Measurements from ENCODE around the gene PRL. TPM values are rescaled to one million over a fixed set of nuclear protein-coding genes. Genes with fewer than 3 reads are reported as not detected.
A peak's percentile ranks its signal among the peaks of the same experiment; 100 is the strongest.

The PRL gene
- polyA plus RNA-seq, 6 donors from 2014 or later = not detected

DNA sequence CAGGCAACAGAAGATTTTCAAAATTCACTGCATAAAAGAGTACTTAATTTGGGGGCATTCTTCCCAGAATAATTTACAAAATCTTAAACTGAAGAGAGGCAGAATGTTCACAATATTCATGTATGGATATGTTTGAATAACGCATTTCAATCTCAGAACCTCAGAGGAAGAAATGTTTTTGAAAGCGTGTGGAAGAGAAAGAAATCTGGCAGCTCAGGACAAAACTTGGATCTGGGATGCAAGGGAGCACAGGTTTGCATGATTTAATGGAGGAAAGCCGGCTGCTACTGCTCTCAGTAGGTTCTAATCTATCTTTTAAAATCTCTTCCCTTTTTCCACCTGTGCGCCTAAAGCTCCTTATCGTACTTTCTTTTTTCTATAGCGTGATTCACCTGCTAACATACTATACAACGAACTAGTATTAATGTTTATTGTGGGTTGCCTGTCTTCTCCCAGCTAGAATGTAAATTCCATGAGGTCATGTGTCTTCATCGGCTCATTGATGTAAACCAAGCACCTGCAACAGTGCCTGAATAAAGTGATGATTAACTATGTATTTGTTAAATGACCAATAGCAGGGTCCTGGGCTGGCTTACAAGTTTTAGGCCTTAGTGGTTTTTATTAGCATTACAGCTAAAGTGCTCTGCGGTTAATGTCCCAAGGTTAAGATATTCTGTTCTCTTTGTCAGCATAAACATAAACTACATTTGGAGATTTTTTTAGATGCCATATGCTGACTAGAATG, 15.3 kb downstream of the PRL start:
- Mint-ChIP-seq H3K27me3 (peaks cover 0 to 5% (median 0%) of the 10 kb centered on the region in 3 donors), H3K36me3 (no peaks in the 10 kb centered on the region), H3K4me3 (no peak overlapping the region), H3K27ac (no peak overlapping the region), H3K9me3 (peaks cover 0 to 6% (median 0%) of the 10 kb centered on the region in 7 donors), H3K4me1 (no peaks in the 10 kb centered on the region)
- ATAC-seq (ENCODE audit: low read depth in 2 of 2) (no peak), DNase-seq (no peak)

DNA sequence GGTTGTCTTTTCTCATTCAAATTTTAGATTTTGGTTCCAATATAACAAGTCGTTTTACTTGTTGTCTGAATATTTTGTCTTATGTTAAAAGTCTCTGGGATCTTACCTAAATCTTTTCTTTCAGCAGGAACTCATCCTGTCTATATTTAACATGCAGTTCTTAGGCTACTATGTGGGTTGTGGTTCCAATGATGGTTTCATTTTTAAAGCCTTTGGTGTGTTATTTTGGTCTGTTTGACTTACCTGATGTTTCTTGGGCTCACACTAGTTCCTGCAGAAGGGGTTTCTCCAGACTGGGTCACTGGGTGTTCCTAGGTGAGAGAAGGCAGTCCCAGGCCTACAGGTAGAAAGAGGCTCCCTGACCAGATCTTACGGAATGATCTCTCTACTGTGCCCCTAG, 17.4 kb downstream of the PRL start:
- no peak for ATAC-seq (ENCODE audit: low read depth in 2 of 2)
- Mint-ChIP-seq H3K4me3 (no peak overlapping the region), H3K4me1 (peaks cover 0 to 3% (median 0%) of the 10 kb centered on the region in 3 donors), H3K9me3 (peaks cover 0 to 13% (median 7%) of the 10 kb centered on the region in 7 donors), H3K27me3 (no peaks in the 10 kb centered on the region), H3K36me3 (no peaks in the 10 kb centered on the region), H3K27ac (peak overlapping the region in 2 of 6 donors; percentile 20 to 41)
- no peak for DNase-seq

GRCh38 chr6:22271081-22271480, 25.8 kb downstream of the PRL start:
- Mint-ChIP-seq H3K4me3 (peak overlapping the region in 7 of 8 donors; percentile 15 to 85 (median 68)), H3K27me3 (no peaks in the 10 kb centered on the region), H3K36me3 (no peaks in the 10 kb centered on the region), H3K9me3 (peaks cover 0 to 12% (median 6%) of the 10 kb centered on the region in 7 donors), H3K27ac (peak overlapping the region in 4 of 6 donors; percentile 18 to 91 (median 69)), H3K4me1 (peaks cover 16 to 45% (median 23%) of the 10 kb centered on the region in 3 donors)
- DNase-seq = peak; percentile 31
- ATAC-seq (ENCODE audit: low read depth in 2 of 2) = peak; percentile 85 to 91

DNA sequence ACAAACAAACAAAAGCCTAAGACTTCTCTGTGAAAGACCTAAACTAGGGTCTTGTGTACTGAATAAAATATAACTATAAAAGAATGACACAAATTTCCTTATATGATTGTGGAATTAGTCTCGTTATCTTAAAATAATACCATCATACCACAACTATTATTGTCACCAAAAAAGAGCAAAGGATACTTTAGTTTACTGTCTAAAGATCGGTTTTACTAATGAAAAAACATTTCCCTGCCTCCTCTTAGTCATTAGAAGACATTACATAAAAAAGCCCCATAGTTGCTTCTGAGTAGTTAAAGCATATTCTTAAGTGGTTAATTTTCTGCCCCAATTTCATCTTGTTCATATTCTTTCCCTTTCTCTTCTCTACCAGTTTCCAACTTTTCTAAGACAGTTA, 33.1 kb downstream of the PRL start:
- H3K4me1 Mint-ChIP-seq = peaks cover 0 to 16% (median 16%) of the 10 kb centered on the region in 3 donors
- H3K36me3 Mint-ChIP-seq = no peaks in the 10 kb centered on the region

GRCh38 chr6:22254886-22255285, 42.0 kb downstream of the PRL start:
- DNase-seq (no peak), ATAC-seq (ENCODE audit: low read depth in 2 of 2) (no peak)
- H3K27ac Mint-ChIP-seq = no peak overlapping the region
- peaks cover 5 to 7% of the 10 kb centered on the region in 2 donors for H3K36me3 Mint-ChIP-seq
- H3K4me3 Mint-ChIP-seq = no peak overlapping the region
- H3K9me3 Mint-ChIP-seq = peaks cover 0 to 8% (median 3%) of the 10 kb centered on the region in 7 donors
- H3K27me3 Mint-ChIP-seq = no peaks in the 10 kb centered on the region
- H3K4me1 Mint-ChIP-seq = no peaks in the 10 kb centered on the region

More for the DNA sequence above, 33.1 kb downstream of the PRL start:
- Mint-ChIP-seq H3K27me3 (no peaks in the 10 kb centered on the region), H3K27ac (no peak overlapping the region), H3K9me3 (peaks cover 0 to 2% (median 0%) of the 10 kb centered on the region in 7 donors), H3K4me3 (no peak overlapping the region)
- ATAC-seq (ENCODE audit: low read depth in 2 of 2) (no peak), DNase-seq (no peak)

DNA sequence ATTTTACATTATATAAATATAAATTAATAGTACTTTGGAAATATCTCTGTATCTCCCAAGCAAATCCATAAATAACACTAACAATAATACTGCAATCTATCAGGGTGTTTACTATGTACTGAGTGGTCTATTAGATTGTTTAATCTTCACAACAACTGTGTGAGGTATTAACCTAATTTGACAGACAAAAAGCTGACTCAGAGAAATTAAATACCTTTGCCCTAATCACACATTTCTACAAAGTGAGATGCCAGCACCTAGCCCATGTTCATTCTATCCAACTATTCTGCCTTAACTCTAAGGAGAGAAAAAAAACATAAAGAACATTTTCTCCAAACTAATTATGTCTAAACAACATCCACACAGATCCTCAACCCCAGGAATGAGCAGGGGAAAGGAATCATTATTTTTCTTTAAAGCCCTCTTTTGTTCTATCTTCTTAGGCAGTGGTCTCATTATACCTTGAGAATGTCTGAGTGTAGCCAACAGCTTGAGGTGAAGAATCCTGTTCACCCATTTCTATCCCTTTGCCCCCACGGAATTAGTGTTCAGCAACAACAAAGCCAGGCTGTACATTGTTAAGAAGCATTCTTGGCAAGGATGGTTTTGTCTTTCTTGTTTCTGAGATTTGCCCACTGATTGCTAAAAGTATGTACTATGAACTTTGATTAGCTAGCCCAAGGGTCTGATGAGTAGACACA, 42.7 kb downstream of the PRL start:
- Mint-ChIP-seq H3K27ac (no peak overlapping the region), H3K9me3 (peaks cover 0 to 8% (median 3%) of the 10 kb centered on the region in 7 donors), H3K4me1 (no peaks in the 10 kb centered on the region), H3K27me3 (no peaks in the 10 kb centered on the region), H3K36me3 (peaks cover 5 to 7% of the 10 kb centered on the region in 2 donors), H3K4me3 (no peak overlapping the region)
- no peak for DNase-seq
- ATAC-seq (ENCODE audit: low read depth in 2 of 2) = no peak

GRCh38 chr6:22251348-22251747, 45.5 kb downstream of the PRL start:
- peaks cover 0 to 10% (median 5%) of the 10 kb centered on the region in 3 donors for H3K27me3 Mint-ChIP-seq
- DNase-seq (no peak), ATAC-seq (ENCODE audit: low read depth in 2 of 2) (no peak)
- H3K36me3 Mint-ChIP-seq = no peaks in the 10 kb centered on the region
- H3K4me1 Mint-ChIP-seq = no peaks in the 10 kb centered on the region
- H3K4me3 Mint-ChIP-seq = no peak overlapping the region
- H3K27ac Mint-ChIP-seq = peak overlapping the region in 1 of 6 donors; percentile 25
- H3K9me3 Mint-ChIP-seq = no peaks in the 10 kb centered on the region

DNA sequence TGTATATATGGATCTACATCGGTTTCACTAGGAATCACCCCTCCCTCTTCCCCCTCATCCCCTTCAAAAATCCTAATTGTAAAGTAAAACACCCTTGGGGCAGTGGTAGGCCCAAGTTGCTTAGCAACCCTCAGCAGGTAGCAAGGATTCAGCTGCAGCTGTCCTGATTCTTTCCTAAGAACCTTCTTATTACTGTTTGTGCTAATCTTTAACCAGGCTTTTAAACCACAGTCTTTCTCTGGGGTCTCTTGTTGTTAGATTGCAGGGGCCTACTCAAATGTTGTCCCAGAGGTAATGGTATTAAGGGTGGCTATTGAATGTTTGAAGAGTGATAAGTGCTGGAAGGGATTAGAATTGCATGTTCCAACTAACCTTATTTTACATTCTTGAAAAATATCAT, 46.4 kb downstream of the PRL start:
- no peak for ATAC-seq (ENCODE audit: low read depth in 2 of 2)
- Mint-ChIP-seq H3K27ac (no peak overlapping the region), H3K4me1 (no peaks in the 10 kb centered on the region), H3K9me3 (peaks cover 0 to 2% (median 0%) of the 10 kb centered on the region in 7 donors), H3K27me3 (peaks cover 0 to 10% (median 5%) of the 10 kb centered on the region in 3 donors), H3K36me3 (no peaks in the 10 kb centered on the region), H3K4me3 (no peak overlapping the region)
- DNase-seq = no peak

DNA sequence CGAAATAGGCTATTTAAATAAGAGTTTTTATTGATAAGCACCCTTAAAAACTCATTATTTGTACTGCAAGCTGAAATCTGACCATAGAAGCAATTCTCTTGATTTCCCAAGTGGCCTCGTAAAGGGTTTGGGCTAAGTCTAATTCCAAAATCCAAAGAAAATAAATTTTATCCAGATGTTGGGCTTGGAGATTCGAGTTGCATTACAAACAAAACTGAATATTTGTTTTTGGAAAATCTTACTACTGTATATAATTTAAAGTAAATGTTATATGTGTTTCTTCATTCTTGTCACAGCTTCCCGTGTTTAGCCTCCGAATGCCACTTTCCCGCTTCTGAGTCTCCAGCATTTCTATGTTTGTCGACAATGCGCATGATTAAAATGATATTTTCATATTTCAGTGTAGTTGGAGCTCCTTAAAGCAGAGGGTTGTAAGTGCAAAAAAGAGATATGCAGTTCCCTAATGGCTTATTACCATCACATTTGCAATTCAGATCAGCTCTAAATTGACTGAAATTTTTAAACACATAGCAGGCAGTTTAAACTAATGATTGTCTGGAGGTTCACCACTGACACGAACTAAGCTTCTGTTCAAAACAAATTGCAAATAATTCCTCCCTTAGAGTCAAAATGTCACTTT, 47.0 kb downstream of the PRL start:
- no peak for ATAC-seq (ENCODE audit: low read depth in 2 of 2)

GRCh38 chr6:22248513-22249308, 48.1 kb downstream of the PRL start:
- H3K36me3 Mint-ChIP-seq = peaks cover 0 to 2% of the 10 kb centered on the region in 2 donors
- no peaks in the 10 kb centered on the region for H3K4me1 Mint-ChIP-seq
- peaks cover 0 to 10% (median 5%) of the 10 kb centered on the region in 3 donors for H3K27me3 Mint-ChIP-seq
- H3K9me3 Mint-ChIP-seq = peaks cover 0 to 6% (median under 1%) of the 10 kb centered on the region in 7 donors
- H3K4me3 Mint-ChIP-seq = no peak overlapping the region
- no peak for DNase-seq
- no peak overlapping the region for H3K27ac Mint-ChIP-seq
- no peak for ATAC-seq (ENCODE audit: low read depth in 2 of 2)

More for the DNA sequence above, 47.0 kb downstream of the PRL start:
- DNase-seq = no peak
- Mint-ChIP-seq H3K4me3 (no peak overlapping the region), H3K9me3 (peaks cover 0 to 2% (median 0%) of the 10 kb centered on the region in 7 donors), H3K36me3 (no peaks in the 10 kb centered on the region), H3K27ac (no peak overlapping the region), H3K4me1 (no peaks in the 10 kb centered on the region), H3K27me3 (peaks cover 0 to 10% (median 5%) of the 10 kb centered on the region in 3 donors)

DNA sequence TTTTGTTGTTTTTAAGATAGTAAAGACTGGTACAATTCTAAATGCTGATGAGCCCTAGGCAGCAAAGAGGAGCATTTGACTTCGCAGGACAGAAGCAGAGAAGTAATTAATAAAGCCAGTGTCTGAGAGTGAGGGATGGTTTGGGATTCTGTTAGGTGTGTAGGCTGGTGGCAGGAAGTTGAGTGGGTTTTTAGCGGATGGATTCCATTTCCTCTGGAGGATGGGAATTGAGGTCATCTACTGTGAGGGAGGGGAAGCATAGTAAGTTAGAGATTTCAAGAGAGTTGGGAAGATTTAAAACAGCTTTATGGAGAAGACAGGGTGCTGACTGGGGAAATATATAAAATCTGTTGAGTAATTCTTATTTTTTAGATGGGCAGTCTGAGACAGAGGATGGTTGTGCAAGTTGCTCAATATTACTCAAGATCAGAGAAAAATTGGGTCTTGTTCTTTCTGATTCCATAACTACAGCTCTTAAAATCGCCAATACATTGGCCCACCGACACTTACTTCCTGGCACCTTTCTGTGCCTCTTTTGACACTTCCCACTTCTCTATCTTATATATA, 48.8 kb downstream of the PRL start:
- peaks cover 2 to 6% of the 10 kb centered on the region in 2 donors for H3K36me3 Mint-ChIP-seq
- no peak for DNase-seq
- ATAC-seq (ENCODE audit: low read depth in 2 of 2) = no peak
- peaks cover 0 to 12% (median 4%) of the 10 kb centered on the region in 7 donors for H3K9me3 Mint-ChIP-seq
- H3K4me3 Mint-ChIP-seq = no peak overlapping the region
- H3K27ac Mint-ChIP-seq = no peak overlapping the region
- H3K4me1 Mint-ChIP-seq = no peaks in the 10 kb centered on the region
- peaks cover 0 to 10% (median 5%) of the 10 kb centered on the region in 3 donors for H3K27me3 Mint-ChIP-seq

- Mint-ChIP-seq H3K36me3 (peaks cover 6 to 7% of the 10 kb centered on the region in 2 donors), H3K4me3 (no peak overlapping the region), H3K4me1 (peaks cover 0 to 7% (median 0%) of the 10 kb centered on the region in 3 donors)
These were observed 56.8 kb downstream of the PRL start for GRCh38 chr6:22240025-22240424.

More at GRCh38 chr6:22240025-22240424, 56.8 kb downstream of the PRL start:
- ATAC-seq (ENCODE audit: low read depth in 2 of 2) = no peak
- H3K27ac Mint-ChIP-seq = no peak overlapping the region
- no peaks in the 10 kb centered on the region for H3K27me3 Mint-ChIP-seq
- no peak for DNase-seq
- peaks cover 5 to 42% (median 16%) of the 10 kb centered on the region in 7 donors for H3K9me3 Mint-ChIP-seq
